DMS79 (cell line): ENCODE measurements around the gene EPHA7.

ENCODE experiments used
- DNase-seq: peaks from one replicate; lab custom pipeline; 2025; lab: John Stamatoyannopoulos, UW

Gene EPHA7

DNA sequence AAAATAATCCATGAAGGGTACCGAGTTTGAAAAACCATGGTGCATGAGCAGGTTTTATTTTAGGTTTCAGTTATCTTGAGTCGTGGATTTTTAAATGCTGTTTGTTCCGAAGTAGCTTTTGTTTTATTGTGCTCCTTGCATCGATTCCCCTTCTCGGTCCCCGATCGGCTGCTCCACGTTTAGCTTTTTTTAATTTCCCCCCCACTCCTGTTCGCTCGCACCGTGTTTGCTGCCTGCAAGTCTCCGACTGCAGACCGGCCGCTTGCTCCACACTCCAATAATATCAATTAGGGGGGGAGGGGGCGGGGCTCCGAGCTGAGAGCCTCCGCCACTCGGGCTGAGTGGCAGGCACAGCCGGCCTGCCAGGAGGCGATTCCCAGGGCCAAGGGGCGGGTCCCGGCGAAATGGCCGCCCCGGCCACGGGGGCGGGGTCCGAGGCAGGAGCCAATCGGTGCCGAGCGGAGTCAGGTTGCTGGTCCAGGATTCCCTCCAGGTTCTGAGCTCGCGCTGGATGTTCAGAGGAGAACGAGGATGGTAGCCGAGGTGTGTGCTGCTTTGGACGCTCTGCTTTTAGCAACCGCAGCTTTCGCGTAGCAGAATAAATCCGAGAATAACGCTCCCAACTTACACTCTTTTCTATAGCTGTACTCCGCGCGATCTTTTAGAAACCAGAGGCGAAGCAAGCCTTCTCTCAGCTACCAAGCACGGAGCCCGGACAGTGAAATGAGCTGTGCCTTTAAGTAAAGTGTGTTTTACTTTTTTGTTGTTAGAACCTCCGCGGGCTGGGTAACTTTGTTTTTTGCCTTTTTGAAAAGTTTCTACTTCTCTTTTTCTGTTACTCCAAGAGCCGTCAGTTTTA, at the start of gene EPHA7:
Gene EPHA7 (minus strand): TSS at position 256 of the 859 bp plus-strand sequence. CDS start 218 bp downstream, at position 38.
- DNase-seq, result peak; percentile 36

DNA sequence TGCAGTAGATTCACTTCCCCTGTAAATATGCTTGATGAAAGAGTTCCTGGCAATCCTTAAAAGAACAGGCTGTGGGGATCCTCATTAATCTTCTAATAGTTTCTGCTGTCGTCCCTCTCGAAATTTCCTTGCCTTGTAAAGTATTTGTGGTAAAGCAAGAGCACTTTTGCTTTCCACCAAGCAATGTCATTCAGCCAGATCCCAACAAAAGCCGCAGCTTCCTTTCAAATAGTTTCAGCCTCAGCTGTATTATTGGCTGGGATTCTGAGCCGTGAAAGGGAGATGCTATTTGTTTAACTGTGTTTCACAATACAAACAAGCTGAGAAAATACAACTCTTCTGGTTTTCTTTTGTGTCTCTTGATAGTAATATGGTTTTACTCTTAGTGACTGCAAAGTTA, 48.9 kb upstream of the EPHA7 start:
- DNase-seq, result no peak

DNA sequence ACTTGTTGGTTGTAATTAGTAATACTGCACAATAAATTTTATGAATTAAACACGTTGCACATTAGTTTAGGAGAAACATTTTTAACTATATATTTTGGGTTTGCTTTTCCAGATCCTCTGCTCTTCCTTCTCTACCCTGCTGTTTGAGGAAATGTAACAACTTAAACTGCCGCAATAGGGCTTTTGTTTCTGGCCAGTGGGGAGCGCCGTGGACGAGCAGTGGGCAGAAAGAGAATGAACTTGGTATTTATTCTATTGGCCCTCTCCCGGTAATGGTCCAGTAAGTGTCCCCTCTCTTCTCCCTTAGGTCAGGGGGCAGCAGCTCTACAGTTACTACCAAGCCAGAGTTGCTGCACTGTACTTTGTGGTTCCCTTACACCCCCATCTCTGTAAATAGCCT, 35.2 kb upstream of the EPHA7 start:
- no peak for DNase-seq

DNA sequence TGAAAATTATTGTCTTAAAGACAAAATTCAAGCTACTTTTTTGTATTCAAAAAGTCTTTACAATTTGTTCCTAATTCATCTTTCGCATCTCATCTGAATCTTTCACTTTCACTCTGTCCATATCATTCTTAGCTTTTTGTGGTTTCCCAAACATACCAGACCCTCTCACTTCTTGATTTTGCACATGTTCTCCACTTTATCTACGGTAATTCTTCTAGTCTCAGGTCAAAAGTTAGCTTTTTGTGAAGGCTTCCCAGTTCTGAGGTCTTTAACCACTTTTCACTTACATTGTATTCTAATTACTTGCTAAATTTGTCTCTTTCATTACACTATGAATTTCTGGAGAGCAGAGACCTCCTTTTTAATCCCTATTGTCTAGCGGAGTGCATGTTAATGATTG, 34.6 kb upstream of the EPHA7 start:
- DNase-seq, result no peak

DNA sequence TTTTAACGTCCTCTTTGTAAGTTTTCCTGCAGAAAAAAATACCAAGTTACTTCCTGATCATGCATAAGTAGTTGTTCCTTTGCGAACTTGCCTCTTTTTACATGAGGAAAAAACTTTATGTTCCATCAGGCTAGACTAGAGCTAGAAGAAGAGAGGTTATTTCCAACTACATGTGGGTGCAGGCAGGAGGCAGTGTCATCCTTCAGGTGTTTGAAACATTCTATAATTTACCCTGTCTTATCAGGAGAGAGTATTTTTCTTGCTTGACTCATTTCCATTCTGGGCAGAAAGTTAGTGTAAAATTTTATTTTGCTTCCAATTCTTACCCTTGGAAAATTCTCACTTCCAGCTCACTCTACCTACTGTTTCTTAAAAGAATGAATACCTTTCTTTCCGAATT, 28.5 kb upstream of the EPHA7 start:
- DNase-seq, result no peak

DNA sequence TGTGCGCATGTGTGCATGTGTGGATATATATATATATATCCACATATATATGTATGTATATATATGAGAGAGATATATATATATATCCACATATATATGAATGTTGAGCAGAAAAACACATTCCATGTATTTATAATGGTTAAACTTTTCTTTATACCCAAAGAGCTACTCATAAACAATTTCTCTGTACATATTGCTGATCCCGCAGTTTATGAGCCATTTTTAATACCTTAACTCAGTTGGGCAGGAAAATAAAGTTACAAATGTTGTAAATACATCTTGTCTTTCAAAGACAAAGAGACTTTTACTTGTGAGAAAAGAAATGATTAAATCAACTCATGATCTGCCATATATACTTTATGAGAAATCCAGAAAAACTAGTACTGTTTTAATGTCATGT, 18.1 kb upstream of the EPHA7 start:
- DNase-seq, result no peak

DNA sequence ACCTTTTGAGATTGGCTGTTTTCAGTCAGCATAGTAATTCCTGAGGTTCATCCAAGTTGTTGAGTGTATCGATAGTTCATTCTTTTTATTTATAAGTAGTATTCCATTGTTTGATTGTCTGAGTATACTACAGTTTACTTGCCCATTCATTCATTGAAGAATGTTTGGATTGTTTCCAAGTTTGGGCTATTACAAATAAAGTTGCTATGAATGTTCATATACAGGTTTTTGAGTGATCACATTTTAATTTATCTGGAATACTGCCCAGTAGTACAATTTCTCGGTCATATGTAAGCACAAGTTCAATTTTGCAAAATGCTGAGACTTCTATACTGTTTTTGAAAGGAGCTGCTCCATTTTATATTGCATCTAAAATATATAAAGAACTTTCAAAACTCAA, 14.2 kb upstream of the EPHA7 start:
- DNase-seq, result no peak

DNA sequence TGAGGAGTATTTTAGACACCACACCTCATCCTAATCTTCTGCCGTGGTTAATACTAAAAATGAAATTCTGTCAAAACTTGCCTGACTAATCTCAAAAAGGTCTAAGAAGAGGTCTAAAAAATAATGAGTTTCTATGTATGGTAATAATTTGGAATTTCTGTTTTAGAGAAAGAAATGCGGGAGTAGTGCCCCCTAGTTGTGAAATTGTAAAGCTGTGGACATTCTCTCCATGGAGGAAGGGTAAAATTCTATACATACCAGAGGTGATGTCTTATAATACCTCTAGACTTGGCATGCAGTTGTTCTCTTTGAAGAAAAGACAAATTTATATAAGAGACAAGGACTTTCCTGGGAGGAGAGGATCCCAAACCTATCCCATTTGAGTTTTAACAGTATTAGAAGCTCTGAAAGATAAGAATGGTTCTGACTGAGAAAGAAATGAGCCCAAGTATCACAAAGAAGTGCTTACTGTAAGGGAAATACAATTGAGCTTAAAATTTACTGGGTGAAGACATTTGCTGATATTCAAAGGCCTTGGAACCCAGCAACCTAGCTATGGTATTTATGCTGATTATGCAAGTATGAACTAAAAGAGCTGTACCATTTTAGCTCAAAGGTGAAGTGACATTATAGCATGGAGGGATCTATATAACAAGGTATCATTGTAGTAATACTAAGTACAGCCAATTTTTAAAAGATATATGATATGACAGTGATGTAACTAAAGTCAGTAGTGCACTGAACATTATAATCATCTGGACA, 5.1 kb upstream of the EPHA7 start:
- no peak for DNase-seq

DNA sequence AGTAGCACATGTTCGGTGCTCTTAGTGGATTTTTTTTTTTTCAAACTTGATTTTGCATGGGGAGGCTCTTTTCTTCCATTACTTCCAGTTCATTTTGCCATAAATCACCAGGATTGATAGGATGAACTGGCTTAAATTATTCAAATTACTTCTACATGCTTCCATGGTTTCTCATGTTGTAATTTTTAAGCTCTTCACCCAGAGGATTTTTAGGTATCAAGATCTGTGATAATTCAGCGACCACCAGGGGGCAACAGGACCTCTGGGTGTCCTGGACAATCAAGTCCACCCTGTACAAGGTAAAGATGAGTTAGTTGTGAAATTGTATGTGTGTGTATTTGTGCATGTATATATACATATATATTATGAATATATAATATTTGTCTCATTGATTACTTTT, 4.2 kb upstream of the EPHA7 start:
- DNase-seq, result no peak

DNA sequence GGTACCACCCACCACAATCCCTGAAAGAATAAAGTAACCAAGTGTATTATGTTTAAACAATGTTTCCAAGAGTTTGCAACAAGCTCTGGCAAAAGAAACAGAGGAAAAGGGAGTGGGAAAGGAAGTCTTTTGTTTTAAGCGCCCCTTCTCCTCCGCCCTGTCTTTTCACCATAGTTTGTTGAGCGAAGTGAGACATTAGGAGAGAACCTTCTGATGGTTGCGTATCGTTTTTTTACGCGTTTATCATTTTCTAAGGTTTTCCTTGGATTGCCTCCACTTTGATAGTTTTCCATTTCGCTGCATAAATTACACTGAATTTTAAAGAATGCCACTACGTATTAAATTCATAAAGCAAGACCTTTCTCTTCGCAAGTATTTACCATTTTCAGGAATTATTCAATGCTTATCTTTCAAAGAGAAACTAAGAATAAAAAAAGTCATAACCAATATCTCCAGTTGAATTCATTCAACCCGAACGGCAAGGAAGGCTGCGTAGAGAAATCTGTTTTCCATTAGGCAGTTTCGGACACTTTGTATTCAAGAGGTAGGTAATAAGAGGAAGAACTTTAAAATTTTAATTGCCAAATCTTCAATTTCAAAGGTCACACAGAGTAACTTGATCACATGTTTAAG, 920 bp upstream of the EPHA7 start:
- DNase-seq, result no peak

DNA sequence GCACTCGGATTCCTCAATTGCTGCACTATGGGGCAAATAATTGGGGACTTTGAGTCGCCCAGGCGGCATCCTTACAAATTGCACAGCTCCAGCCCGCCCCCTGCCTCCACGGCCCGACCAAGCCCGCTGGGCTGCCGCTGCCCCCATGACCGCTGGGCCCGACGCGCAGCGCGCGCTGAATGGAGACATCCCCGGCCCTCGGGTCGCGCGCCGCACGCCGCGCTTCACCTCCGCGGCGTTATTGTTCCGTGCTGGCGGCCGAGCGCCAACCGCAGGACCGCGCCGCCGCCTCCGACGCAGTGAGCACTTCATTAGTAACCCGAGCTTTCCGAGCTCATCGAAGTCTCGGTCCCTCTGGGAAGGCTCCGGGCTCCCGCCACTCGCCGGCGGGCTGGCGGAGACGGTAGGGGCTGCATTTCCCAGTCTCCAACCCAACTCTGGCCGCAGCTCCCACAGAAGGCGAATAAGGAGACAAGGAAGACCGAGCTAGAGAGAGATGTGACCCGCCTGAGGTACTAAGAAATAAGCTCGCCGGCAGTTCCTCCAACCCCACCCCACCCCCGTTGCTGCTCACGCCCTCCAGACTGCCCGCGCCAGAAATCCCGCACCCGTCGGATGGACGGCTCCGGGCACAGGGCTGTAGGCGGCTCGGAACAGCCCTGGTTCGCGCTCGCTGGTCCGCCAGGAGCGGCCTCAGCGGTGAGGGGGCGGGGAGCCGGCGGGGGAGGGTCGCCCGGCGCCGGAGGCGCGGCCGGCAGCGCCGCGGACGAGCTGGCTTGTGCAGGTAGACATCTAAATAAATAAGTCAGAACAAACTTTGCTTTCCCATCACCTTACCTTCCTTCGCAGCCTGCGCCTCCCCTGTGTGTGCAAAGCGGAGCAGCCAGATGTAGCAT, 703 bp downstream of the EPHA7 start:
- DNase-seq, result no peak

DNA sequence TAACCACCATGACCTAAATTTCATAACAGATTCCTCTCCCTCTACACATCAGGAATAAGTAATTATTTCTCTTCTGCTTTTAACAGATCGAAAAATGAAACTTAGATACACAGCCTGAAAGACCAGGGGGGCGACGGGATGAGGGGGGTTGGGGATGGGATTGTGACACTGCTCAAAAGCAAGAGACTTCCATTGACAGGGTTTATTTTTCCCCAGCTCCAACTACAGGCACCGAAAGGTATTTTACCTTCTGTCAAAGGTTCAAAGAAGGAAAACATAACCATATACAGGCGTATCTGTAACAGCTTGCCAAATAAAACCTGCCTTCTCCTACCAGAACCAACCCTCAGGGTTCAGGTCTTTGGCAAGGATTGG, 1.3 kb downstream of the EPHA7 start:
- DNase-seq, result no peak

DNA sequence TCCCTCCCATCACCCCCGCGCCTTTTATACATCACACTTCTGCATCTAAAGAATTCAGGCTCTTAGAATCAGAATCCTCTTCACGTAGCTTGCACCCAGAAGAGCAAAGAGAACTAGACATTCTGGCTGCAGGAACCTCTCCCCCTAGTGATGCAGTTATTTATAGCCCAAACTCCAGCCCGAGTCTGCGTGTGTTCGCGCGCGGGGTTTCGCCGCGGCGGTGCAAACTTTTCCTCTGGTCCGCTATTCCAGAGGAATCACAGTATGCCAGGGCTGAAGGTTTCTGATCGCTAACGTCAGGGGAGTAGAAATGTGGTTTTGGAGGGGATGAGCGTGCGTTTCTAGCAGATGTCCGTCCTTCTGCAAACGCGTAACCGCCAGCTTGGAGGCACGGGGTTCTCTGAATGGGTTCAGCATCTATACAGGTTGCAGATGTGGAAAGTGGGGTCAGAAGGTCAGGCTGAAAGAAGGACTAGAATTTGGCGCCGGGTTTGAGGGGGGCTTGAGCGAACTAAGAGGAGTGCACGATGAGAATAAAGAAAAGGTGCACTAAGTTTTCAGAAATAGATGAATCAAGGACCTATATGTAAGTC, 1.8 kb downstream of the EPHA7 start:
- no peak for DNase-seq

DNA sequence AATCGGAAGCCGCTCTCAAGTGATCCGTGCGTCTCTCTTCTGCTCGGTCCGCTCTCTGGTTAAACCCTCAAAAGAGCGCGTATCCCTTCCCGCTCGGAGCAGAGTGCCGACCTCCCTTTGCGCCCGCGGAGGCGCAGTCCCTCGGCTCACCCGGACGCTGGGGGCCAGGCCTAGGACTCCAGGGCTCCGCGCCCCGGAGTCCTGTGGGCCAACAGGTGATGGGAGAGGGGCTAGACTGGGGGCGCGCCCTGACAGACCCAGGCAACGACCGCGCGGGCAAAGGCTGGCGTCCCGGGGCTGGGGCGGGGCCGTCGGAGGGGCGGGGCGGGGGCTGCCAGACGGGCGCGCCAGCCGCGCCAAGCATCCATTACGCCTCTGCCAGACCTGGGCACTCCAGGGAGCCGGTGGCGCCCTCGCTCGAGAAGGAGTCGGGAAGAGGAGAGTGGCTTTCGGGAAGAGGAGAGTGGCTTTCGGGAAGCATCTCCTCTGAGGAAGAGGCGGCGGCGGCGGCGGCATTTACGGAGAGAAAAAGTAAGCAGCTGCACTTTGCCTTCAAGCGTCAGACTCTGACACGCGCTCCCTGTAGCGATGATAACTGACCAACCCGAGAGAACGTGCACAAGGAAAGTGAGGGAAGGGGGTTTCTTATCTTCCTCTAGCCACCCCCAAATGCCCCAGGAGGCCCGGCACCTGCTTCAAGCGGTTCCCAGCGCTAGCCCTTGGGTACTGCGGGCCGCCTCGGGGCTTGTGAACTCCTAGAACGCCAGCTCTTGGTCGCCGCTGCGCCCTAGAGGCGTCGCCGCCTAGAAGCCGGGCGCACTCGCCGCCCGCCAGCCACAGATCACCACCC, 2.6 kb downstream of the EPHA7 start:
- peak; percentile 50 for DNase-seq

DNA sequence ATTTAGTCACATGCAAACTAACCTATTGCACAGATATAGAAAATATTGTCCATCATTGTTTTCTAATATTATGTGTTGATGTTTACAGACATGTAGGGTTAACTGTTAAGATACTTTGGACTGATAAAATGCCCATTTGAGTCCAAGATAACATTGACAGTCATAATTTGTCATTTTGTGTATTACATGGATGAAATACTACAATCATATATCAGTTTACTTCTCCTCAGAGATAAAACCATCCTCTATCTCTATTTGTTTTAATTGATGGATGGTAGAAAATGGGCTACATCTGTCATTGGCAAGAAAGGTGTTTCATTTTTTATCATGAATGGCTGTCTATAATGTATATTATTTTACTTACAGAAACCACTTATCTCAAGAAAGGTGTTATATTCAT, 6.2 kb downstream of the EPHA7 start:
- DNase-seq, result no peak

DNA sequence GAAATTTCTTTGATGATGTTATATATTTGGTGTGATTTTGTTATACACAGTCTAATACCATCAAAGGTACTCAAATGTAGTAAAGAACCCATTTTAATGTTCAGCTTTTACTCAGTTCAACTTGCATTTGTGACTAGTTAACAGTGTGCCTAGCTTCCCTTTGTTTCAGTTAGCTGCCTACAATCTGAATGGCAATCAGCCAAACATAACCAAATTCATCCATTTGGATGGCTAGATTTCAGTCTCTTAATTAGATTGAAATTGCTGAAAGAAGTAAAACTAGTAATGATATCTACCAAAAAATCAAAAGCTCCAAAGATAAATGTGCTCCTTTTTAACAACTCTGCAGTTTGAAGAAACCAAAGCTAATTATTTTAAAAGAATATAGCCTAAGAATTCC, 6.9 kb downstream of the EPHA7 start:
- DNase-seq, result no peak

DNA sequence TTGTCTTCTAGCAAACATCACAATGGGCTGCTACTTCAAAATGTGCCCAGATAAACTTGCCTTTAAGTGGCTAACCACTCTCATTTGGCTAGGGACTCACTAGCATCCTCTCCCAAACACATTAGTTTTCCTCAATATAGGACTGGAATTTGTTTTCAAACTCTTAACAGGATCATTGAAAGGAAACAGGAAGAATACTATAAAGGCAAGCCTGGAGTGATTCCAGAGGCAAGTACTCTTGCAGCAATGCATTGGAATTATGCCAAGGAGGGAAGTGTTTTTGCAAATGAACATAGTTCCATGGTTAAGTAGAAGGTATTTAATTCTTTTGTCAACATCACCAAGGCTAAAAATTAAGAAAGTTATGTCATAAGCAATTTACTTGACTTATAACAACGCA, 12.2 kb downstream of the EPHA7 start:
- DNase-seq, result peak; percentile 59

DNA sequence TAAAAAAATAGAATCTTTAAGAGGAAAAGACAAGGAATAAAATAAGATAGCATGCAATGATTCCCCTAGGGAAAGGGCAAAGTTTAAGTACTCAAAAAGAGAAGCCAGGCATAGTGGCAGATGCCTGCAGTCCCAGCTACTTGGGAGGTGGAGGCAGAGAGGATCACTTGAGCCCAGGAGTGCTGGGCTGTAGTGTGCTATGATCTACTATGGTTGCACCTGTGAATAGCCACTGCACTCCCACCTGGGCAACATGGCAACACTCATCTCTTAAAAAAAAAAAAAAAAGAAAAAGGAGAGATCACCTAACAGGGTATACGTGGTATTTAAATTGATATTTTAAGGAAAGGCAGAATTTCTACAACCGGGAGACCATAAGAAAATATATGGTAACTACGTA, 16.0 kb downstream of the EPHA7 start:
- no peak for DNase-seq

DNA sequence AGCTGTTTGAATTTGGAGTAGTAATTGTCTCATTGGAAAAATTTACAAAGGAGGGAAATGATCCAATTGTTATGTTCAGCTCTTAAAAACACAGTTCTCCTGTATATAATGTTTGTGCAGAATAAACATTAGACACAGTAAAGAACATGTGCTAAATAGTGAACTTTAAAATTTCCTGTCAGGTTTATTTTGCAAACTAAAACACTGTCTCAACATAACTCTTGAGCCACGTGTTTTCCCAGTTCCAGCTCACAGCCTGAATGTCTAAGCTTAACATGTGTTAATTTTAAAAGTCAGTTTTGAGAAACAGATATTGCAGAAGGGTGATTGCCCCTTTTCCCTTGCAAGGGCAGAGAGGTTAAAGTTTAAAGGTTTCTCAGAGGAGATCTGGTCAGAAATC, 20.6 kb downstream of the EPHA7 start:
- DNase-seq, result no peak

DNA sequence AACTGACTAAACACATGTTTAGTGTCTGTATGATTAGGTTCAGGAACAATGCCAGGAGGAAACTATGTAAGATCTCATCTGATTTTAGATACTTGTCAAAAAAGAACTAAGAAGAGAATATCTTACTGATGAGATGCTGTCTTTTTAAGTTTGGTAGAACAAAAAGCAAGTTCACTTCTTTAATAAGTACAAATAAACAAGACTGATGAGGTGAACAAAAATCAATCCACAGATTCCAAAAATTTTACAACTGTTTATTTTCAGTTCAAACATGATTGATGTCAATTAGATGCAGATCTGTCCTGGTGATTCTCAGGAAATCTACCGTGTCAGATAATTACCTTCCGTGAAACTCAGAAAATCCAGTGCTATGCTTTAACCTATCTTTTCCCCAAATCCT, 24.9 kb downstream of the EPHA7 start:
- DNase-seq, result no peak
